T-cell (primary cell): ENCODE data around the gene DPEP2. TPM values are rescaled to one million over a fixed set of nuclear protein-coding genes. Genes with fewer than 3 reads are reported as not detected.

Experiments used
- ATAC-seq, 4 experiments: fragments of 200-7000 bp in 3 of 4; fragments of 150-1000 bp in 1 of 4; cut with Tn5 transposase; replicated peaks in 1 of 4; 1 replicate in 3 of 4; 2 replicates in 1 of 4; pipeline ENCODE4 v1.10.0; 2021; ENCODE audit warnings: moderate library complexity in 3 of 4, mild to moderate bottlenecking in 2 of 4, moderate number of reproducible peaks in 1 of 4
- CTCF ChIA-PET, 2 donors: fragments of 300-600 bp; sonication (Branson Sonifier 250); formaldehyde crosslinking; loops; one replicate each; lab custom pipeline; 2022; ENCODE audit warnings: antibody characterized with exemption in 2 of 2; lab: Charles Lee
- POLR2A ChIA-PET, 2 donors: fragments of 300-600 bp; sonication (Branson Sonifier 250); formaldehyde crosslinking; loops; one replicate each; lab custom pipeline; 2022; ENCODE audit warnings: antibody characterized with exemption in 2 of 2; lab: Charles Lee
- DNase-seq, 35 experiments: peaks; one replicate each; pipeline versions ENCODE4 v3.0.0 to v3.0.0-alpha.2; 2013 to 2023
- H3K27ac ChIP-seq: one replicate; pipeline ENCODE4 v1.5.1; 2013; ENCODE audit warnings: low read length
- H3K27me3 ChIP-seq, 2 experiments: replicated peaks in 1 of 2; 1 replicate in 1 of 2; 2 replicates in 1 of 2; pipeline versions ENCODE4 v1.6.1 to v1.7.0; 2013; ENCODE audit warnings: low read length in 1 of 2, mixed read lengths in 1 of 2; ENCODE audit not compliant: control insufficient read depth in 2 of 2, insufficient read depth in 2 of 2; ENCODE audit errors: extremely low read depth in 1 of 2
- H3K36me3 ChIP-seq, 2 donors: 1 replicate in 1 of 2; 2 replicates in 1 of 2; pipeline versions ENCODE4 v1.6.1 to v1.7.0; 2013; ENCODE audit warnings: low read length in 1 of 2; ENCODE audit not compliant: control insufficient read depth in 2 of 2, insufficient read depth in 1 of 2; ENCODE audit errors: extremely low read depth in 1 of 2
- H3K4me1 ChIP-seq, 2 experiments: 1 replicate in 1 of 2; 2 replicates in 1 of 2; pipeline versions ENCODE4 v1.6.1 to v1.7.0; 2013; ENCODE audit warnings: low read length in 2 of 2, mixed read lengths in 1 of 2; ENCODE audit not compliant: insufficient read depth in 2 of 2, control insufficient read depth in 1 of 2; ENCODE audit errors: extremely low read depth in 1 of 2
- H3K4me3 ChIP-seq, 2 donors: 1 replicate in 1 of 2; 2 replicates in 1 of 2; pipeline versions ENCODE4 v1.5.1 to v1.7.0; 2013; ENCODE audit warnings: mild to moderate bottlenecking in 2 of 2, low read length in 1 of 2, moderate library complexity in 1 of 2; ENCODE audit not compliant: control insufficient read depth in 1 of 2; ENCODE audit errors: extremely low read depth in 1 of 2
- H3K9me3 ChIP-seq: 2 replicates; pipeline ENCODE4 v1.7.0; 2013
- H3K27ac Mint-ChIP-seq, 2 donors: one replicate each; pipeline ENCODE4 v1.8.0; 2020 to 2021; ENCODE audit warnings: mild to moderate bottlenecking in 2 of 2, mixed read lengths in 2 of 2
- H3K27me3 Mint-ChIP-seq, 2 donors: one replicate each; pipeline ENCODE4 v1.8.0; 2021 to 2022; ENCODE audit warnings: mixed read lengths in 2 of 2
- H3K36me3 Mint-ChIP-seq: one replicate; pipeline ENCODE4 v1.8.0; 2021; ENCODE audit warnings: mixed read lengths
- H3K4me1 Mint-ChIP-seq, 3 donors: one replicate each; pipeline ENCODE4 v1.8.0; 2020 to 2022; ENCODE audit warnings: mixed read lengths in 3 of 3, mild to moderate bottlenecking in 1 of 3
- H3K4me3 Mint-ChIP-seq, 3 donors: one replicate each; pipeline ENCODE4 v1.8.0; 2020 to 2022; ENCODE audit warnings: mild to moderate bottlenecking in 3 of 3, mixed read lengths in 3 of 3, moderate library complexity in 3 of 3
- H3K9me3 Mint-ChIP-seq, 3 donors: one replicate each; pipeline ENCODE4 v1.8.0; 2020 to 2022; ENCODE audit warnings: mixed read lengths in 3 of 3
- WGBS: methylation state at CpG from one replicate; pipeline ENCODE4 v1.1.5; 2013; ENCODE audit warnings: missing lambda C conversion rate; ENCODE audit not compliant: insufficient coverage; 5-methylcytosine and 5-hydroxymethylcytosine counted together
- total RNA-seq, 35 experiments: library from RNA in 6 of 35; stranded (reverse) in 6 of 35; fragments of 120-200 nt in 1 of 35; gene quantifications; one replicate each; pipeline versions ENCODE4 v1.2.1 to v1.2.4 and lab custom pipeline; 2013 to 2026

The DPEP2 gene
- total RNA-seq, 5 donors from 2014 or later (not counting 1 experiment from before 2014, with no cell fraction given) = 51.5 to 122 (median 100) TPM

DNA sequence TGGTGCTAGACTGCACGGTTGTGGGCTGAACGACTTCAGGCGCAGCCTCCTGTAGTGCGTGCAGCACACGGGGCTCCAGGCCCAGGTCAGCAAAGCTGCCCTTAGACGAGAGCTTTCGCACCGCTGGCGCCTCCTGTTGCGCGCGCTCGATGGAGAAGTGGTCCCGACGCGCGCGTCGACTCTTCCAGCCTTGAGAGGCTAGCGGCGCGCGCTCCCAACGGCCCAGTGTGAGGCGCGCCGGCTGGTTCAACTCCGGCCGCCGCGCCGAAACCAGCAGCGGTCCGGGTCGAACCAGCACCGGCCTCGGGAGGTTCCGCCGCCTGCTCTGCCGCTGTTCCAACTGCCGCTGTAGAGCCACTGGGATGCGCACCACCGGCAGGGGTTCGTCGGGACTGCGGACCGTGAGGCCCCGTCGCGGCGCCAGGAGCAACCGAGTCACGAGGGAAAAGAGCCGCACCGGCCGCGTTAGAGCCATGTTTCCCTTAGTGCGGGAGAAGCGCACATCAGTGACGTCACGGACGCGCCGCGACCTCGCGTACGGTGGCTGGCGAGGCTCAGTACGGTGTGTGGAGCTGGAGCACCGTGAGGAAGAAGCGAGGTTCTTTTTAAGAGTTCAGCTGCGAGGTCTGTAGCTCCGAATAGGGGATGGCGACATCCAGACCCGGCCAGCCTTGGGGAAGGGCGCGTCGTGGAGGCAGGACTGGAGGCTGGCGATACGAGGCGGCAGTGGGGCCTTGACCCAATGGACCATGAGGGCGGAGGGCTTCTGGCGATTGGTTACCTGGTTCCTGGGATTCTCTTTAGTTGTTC lies 23.6 kb upstream of the DPEP2 start, which contains the start of the genes DDX28 and DUS2:
DDX28 (minus strand) TSS at position 505 of the 810 bp plus-strand sequence; CDS start at position 475, 30 bp downstream.
DUS2 (plus strand) TSS at position 557 of the 810 bp plus-strand sequence. CDS start 14,740 bp downstream, outside the sequence.
- H3K27ac Mint-ChIP-seq = peak within 1 kb of the TSS; percentile 98 to 99
- H3K9me3 Mint-ChIP-seq = no peaks in the 10 kb centered on the region
- under 1% methylated on average over 83 of the region's 84 CpGs for WGBS
- H3K9me3 ChIP-seq = no peaks in the 10 kb centered on the region
- H3K36me3 Mint-ChIP-seq = peaks cover 18% of the 10 kb centered on the region
- peak within 1 kb of the TSS; percentile 83 to 99 (median 93) for H3K4me3 Mint-ChIP-seq
- H3K27ac ChIP-seq = peak within 1 kb of the TSS; percentile 64
- CTCF ChIA-PET = interaction anchor here (0.7 to 1.5 kb wide), 8 partner anchors 18 to 355 kb away, joined by 3 to 7 read pairs (median 3); partner anchors contain the start of gene DPEP2 (in 1 of the 2)
- ATAC-seq = peak; percentile 91 to 94 (median 92)
- H3K27me3 ChIP-seq = no peaks in the 10 kb centered on the region
- H3K4me1 Mint-ChIP-seq = peaks cover 30 to 37% (median 34%) of the 10 kb centered on the region in 3 donors
- H3K4me3 ChIP-seq = peak within 1 kb of the TSS; percentile 85 to 97
- DNase-seq = peak; percentile 84 to 98 (median 92)
- POLR2A ChIA-PET = interaction anchor here (0.6 to 1.1 kb wide), 4 partner anchors 17 to 691 kb away, joined by 3 to 9 read pairs (median 3); partner anchors contain the start of gene DPEP2 (in 1 of the 2)
- peaks cover 0 to 32% of the 10 kb centered on the region in 2 donors for H3K36me3 ChIP-seq
- H3K27me3 Mint-ChIP-seq = no peaks in the 10 kb centered on the region
- H3K4me1 ChIP-seq = peaks cover 11 to 30% of the 10 kb centered on the region in 2 experiments

DNA sequence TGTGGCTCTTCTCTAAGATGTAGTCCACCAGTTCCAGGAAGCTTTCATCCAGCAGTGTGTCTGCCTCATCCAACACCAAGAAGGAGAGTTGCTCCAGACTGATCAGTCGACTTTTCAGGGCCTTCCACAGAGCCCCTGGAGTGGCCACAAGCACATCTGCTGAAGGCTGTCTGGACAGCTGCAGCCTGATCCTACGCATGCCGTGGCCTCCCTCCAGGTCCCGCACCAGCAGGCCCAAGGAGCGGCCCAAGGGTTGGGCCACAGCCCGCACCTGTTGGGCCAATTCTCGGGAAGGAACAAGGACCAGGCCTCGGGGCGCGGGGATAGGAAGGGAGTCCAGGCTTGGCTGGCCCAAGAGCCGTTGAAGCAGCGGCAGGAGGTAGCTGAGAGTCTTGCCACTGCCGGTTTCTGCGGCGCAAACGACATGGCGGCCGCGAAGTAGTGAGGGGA lies 23.0 kb upstream of the DPEP2 start:
- CTCF ChIA-PET = interaction anchor here (0.6 to 1.5 kb wide), 6 partner anchors 11 to 62 kb away, joined by 3 to 7 read pairs (median 3); partner anchors contain the start of genes DPEP2 (in 1 of the 2) and NFATC3 (in 1 of the 2)
- no peaks in the 10 kb centered on the region for H3K27me3 Mint-ChIP-seq
- peaks cover 13% of the 10 kb centered on the region for H3K36me3 Mint-ChIP-seq
- Histone ChIP-seq H3K4me1 (peaks cover 11 to 30% of the 10 kb centered on the region in 2 experiments), H3K9me3 (no peaks in the 10 kb centered on the region), H3K27ac (peak overlapping the region; percentile 64), H3K36me3 (peaks cover 0 to 27% of the 10 kb centered on the region in 2 donors), H3K27me3 (no peaks in the 10 kb centered on the region), H3K4me3 (peak overlapping the region; percentile 85 to 97)
- 14% methylated on average over 19 of the region's 19 CpGs for WGBS
- peaks cover 23 to 37% (median 34%) of the 10 kb centered on the region in 3 donors for H3K4me1 Mint-ChIP-seq
- H3K9me3 Mint-ChIP-seq = no peaks in the 10 kb centered on the region
- peak in 1 of 4 experiments; percentile 3 for ATAC-seq
- POLR2A ChIA-PET = interaction anchor here in 1 of 2 donors (0.9 kb wide), 1 partner anchor 23 kb away, joined by 3 read pairs; the partner anchor contains the start of gene DPEP2
- H3K27ac Mint-ChIP-seq = peak overlapping the region; percentile 98 to 99
- H3K4me3 Mint-ChIP-seq = peak overlapping the region; percentile 83 to 99 (median 93)
- DNase-seq = peak in 1 of 35 experiments; percentile 22

DNA sequence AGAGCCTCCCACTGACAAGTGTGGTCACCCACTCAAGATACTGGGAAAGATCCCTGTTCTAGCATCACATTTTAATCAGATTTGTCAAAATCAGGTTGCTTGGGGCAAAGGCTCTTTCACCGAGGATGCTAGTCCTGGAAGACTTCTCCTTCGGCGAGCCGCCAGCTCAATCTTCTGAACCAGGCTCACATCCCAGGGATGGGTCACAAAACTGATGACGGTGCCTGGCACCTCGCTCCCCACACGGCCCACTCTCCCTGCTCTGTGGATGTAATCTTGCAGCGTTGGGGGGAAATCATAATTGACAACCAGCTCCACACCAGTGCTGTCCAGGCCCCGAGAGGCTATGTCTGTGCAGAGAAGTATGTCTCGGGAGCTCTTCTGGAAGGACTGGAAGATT lies 22.2 kb upstream of the DPEP2 start:
- no peak overlapping the region for H3K27ac ChIP-seq
- 97% methylated on average over 8 of the region's 10 CpGs for WGBS
- ATAC-seq (no peak), DNase-seq (no peak)
- no peaks in the 10 kb centered on the region for H3K9me3 Mint-ChIP-seq
- H3K4me3 ChIP-seq = peak overlapping the region in 1 of 2 donors; percentile 97
- POLR2A ChIA-PET = no interaction called here
- H3K4me3 Mint-ChIP-seq = peak overlapping the region; percentile 83 to 99 (median 93)
- H3K4me1 ChIP-seq = peaks cover 11 to 30% of the 10 kb centered on the region in 2 experiments
- no peaks in the 10 kb centered on the region for H3K27me3 Mint-ChIP-seq
- H3K9me3 ChIP-seq = no peaks in the 10 kb centered on the region
- CTCF ChIA-PET = interaction anchor here in 1 of 2 donors (1.0 to 1.4 kb wide), 2 partner anchors 27 to 63 kb away, joined by 3 read pairs; partner anchors contain the start of gene NFATC3
- H3K4me1 Mint-ChIP-seq = peaks cover 23 to 37% (median 34%) of the 10 kb centered on the region in 3 donors
- H3K36me3 Mint-ChIP-seq = peaks cover 13% of the 10 kb centered on the region
- peak overlapping the region in 1 of 2 donors; percentile 98 for H3K27ac Mint-ChIP-seq
- H3K27me3 ChIP-seq = no peaks in the 10 kb centered on the region
- peaks cover 0 to 27% of the 10 kb centered on the region in 2 donors for H3K36me3 ChIP-seq

DNA sequence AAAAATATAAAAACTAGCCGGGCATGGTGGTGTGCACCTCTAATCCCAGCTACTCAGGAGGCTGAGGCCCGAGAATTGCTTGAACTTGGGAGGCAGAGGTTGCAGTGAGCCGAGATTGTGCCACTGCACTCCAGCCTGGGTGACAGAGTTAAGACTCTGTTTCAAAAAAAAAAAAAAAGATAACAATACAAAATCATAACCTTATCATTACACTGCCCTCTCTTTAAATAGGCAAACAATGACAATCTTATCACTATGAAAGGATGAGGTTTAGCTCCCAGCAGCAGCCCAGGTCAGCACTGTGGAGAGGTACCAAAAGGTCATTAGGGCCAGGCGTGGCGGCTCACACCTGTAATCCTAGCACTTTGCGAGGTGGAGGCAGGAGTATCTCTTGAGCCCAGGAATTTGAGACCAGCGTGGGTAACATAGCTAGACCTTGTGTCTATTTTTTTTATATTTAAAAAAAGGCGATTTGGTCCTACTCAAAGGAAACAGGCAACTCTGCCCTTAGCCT lies 19.9 kb upstream of the DPEP2 start:
- Mint-ChIP-seq H3K27ac (no peak overlapping the region), H3K27me3 (no peaks in the 10 kb centered on the region), H3K36me3 (peaks cover 10% of the 10 kb centered on the region), H3K4me3 (no peak overlapping the region), H3K9me3 (no peaks in the 10 kb centered on the region), H3K4me1 (peaks cover 23 to 30% (median 28%) of the 10 kb centered on the region in 3 donors)
- peaks cover 11 to 27% of the 10 kb centered on the region in 2 experiments for H3K4me1 ChIP-seq
- no peaks in the 10 kb centered on the region for H3K27me3 ChIP-seq
- H3K4me3 ChIP-seq = no peak overlapping the region
- peaks cover 0 to 16% of the 10 kb centered on the region in 2 donors for H3K36me3 ChIP-seq
- H3K9me3 ChIP-seq = no peaks in the 10 kb centered on the region
- DNase-seq (no peak), ATAC-seq (no peak)
- no peak overlapping the region for H3K27ac ChIP-seq
- ChIA-PET POLR2A (no interaction called here), CTCF (interaction anchor here (0.5 to 0.6 kb wide), 2 partner anchors 24 to 25 kb away, joined by 3 read pairs; no protein-coding TSS in a partner anchor)
- WGBS = 100% methylated on average over 1 of the region's 8 CpGs

DNA sequence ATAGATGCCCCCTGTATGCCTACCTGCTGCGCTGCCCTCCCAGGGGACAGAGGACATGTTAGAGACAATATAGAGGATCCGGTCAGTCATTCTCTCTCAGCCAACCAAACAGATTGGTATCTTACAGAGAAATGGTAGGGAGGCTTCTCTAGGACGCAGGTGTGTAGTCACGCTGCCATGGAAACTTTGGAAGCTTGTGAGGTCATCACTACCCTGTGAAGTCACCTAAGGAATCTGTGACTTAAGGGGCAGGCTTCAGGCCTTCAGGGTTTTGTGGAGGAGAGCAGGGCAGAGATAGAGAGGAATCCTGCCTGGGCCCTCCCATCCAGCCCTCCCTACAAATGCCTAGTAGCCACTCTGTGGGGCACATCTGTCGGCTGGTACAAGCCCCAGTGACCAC lies 16.4 kb upstream of the DPEP2 start, which contains the start of gene DPEP2NB:
DPEP2NB (minus strand) TSS at position 231 of the 400 bp plus-strand sequence; CDS start at position 90, 141 bp downstream.
- peak within 1 kb of the TSS in 1 of 2 donors; percentile 18 for H3K27ac Mint-ChIP-seq
- peaks cover 2 to 11% of the 10 kb centered on the region in 2 experiments for H3K4me1 ChIP-seq
- CTCF ChIA-PET = no interaction called here
- no peaks in the 10 kb centered on the region for H3K27me3 Mint-ChIP-seq
- peaks cover 0 to 3% of the 10 kb centered on the region in 2 donors for H3K36me3 ChIP-seq
- no peak for ATAC-seq
- POLR2A ChIA-PET = interaction anchor here in 1 of 2 donors (0.6 kb wide), 1 partner anchor 14 kb away, joined by 4 read pairs; no protein-coding TSS in a partner anchor
- H3K4me1 Mint-ChIP-seq = peaks cover 7 to 10% (median 8%) of the 10 kb centered on the region in 3 donors
- no peaks in the 10 kb centered on the region for H3K36me3 Mint-ChIP-seq
- no peak within 1 kb of the TSS for H3K4me3 ChIP-seq
- DNase-seq = no peak
- H3K9me3 ChIP-seq = no peaks in the 10 kb centered on the region
- WGBS = no CpG with 5 or more reads among the region's 5 CpGs
- no peaks in the 10 kb centered on the region for H3K27me3 ChIP-seq
- H3K27ac ChIP-seq = no peak within 1 kb of the TSS
- no peaks in the 10 kb centered on the region for H3K9me3 Mint-ChIP-seq
- no peak within 1 kb of the TSS for H3K4me3 Mint-ChIP-seq
